Suprapubic skin (tissue), 4 donors: ENCODE results near the gene C19orf25.

Experiments
- CTCF ChIP-seq, 2 donors: fragments of 200-600 bp in 1 of 2; fragments of 450-650 bp in 1 of 2; sonication (generic) in 1 of 2; IDR thresholded peaks; one replicate each; pipeline ENCODE4 v1.5.1; 2016 to 2019; ENCODE audit warnings: antibody characterized with exemption in 2 of 2, mild to moderate bottlenecking in 1 of 2, moderate library complexity in 1 of 2
- EP300 ChIP-seq: sonication (generic); formaldehyde crosslinking; IDR thresholded peaks from one replicate; pipeline ENCODE4 v1.6.1; 2017; ENCODE audit warnings: antibody characterized with exemption
- POLR2A ChIP-seq, 2 donors: fragments of 450-650 bp; IDR thresholded peaks; one replicate each; pipeline ENCODE4 v1.6.1; 2017; ENCODE audit warnings: antibody characterized with exemption in 2 of 2, mild to moderate bottlenecking in 2 of 2, moderate library complexity in 2 of 2
- POLR2AphosphoS5 ChIP-seq, 3 donors: sonication (generic); formaldehyde crosslinking; IDR thresholded peaks; one replicate each; pipeline ENCODE4 v1.6.1; 2017; ENCODE audit warnings: antibody characterized with exemption in 3 of 3

GRCh38 chr19:1469255-1470054 is 9.6 kb downstream of the C19orf25 start:
- no peak for TF ChIP-seq CTCF (IDR thresholded peaks at IDR 0.05)
- no peak for TF ChIP-seq POLR2A (IDR thresholded peaks at IDR 0.05)
- TF ChIP-seq POLR2AphosphoS5 (IDR thresholded peaks at IDR 0.05), result no peak
- no peak for TF ChIP-seq EP300
